Neural cell (in vitro differentiated cells): Measurements from ENCODE around the gene ZNF358. TPM values are rescaled to one million over a fixed set of nuclear protein-coding genes. Genes with fewer than 3 reads are reported as not detected.

ENCODE experiments used
- H2AFZ ChIP-seq: fragments of 200-600, 300-800 bp; sonication (generic), shearing (Covaris generic); 2 replicates; pipeline ENCODE4 v1.6.0; 2014; ENCODE audit warnings: low read depth, mild to moderate bottlenecking, antibody characterized with exemption, low read length, moderate library complexity
- H3F3A ChIP-seq: fragments of 200-600 bp; shearing (Covaris generic); 2 replicates; pipeline ENCODE4 v1.6.1; 2016; ENCODE audit warnings: mild to moderate bottlenecking, moderate library complexity, mixed read lengths, antibody characterized with exemption, low read length; ENCODE audit not compliant: insufficient read depth, poor library complexity, severe bottlenecking
- H3K27ac ChIP-seq: fragments of 200-600, 300-800 bp; sonication (generic), shearing (Covaris generic); 2 replicates; pipeline ENCODE4 v1.5.1; 2014; ENCODE audit warnings: mild to moderate bottlenecking, low read length, moderate library complexity
- H3K27me3 ChIP-seq: fragments of 300-800, 200-600 bp; sonication (generic), shearing (Covaris generic); 2 replicates; pipeline ENCODE4 v1.6.0; 2014; ENCODE audit warnings: mild to moderate bottlenecking, low read depth, low read length, moderate library complexity; ENCODE audit not compliant: insufficient read depth
- H3K36me3 ChIP-seq: fragments of 300-800, 200-600 bp; sonication (generic), shearing (Covaris generic); 2 replicates; pipeline ENCODE4 v1.5.1; 2014; ENCODE audit warnings: mild to moderate bottlenecking, antibody characterized with exemption, low read length, moderate library complexity; ENCODE audit not compliant: insufficient read depth
- H3K4me2 ChIP-seq: fragments of 300-800, 200-600 bp; sonication (generic), shearing (Covaris generic); 2 replicates; pipeline ENCODE4 v1.6.0; 2014; ENCODE audit warnings: mild to moderate bottlenecking, low read length
- H3K4me3 ChIP-seq: fragments of 300-800, 200-600 bp; sonication (generic), shearing (Covaris generic); 2 replicates; pipeline ENCODE4 v1.5.1; 2014; ENCODE audit warnings: mild to moderate bottlenecking, low read length, moderate library complexity
- H3K79me2 ChIP-seq: fragments of 200-600 bp; shearing (Covaris generic); replicated peaks from 2 replicates; pipeline ENCODE4 v1.6.0; 2014; ENCODE audit warnings: mild to moderate bottlenecking, low read length, moderate library complexity; ENCODE audit not compliant: insufficient read depth
- H3K9ac ChIP-seq: fragments of 300-800, 200-600 bp; sonication (generic), shearing (Covaris generic); 2 replicates; pipeline ENCODE4 v1.6.1; 2016; ENCODE audit warnings: mild to moderate bottlenecking, low read length, mixed read lengths
- H3K9me2 ChIP-seq: fragments of 200-600 bp; shearing (Covaris generic); 2 replicates; pipeline ENCODE4 v1.6.1; 2016; ENCODE audit warnings: mild to moderate bottlenecking, low read length, mixed read lengths; ENCODE audit not compliant: insufficient read depth
- H3K9me3 ChIP-seq: fragments of 200-600, 300-800 bp; sonication (generic), shearing (Covaris generic); 2 replicates; pipeline ENCODE4 v1.6.1; 2016; ENCODE audit warnings: mild to moderate bottlenecking, mixed run types, low read length, moderate library complexity, mixed read lengths
- H4K20me1 ChIP-seq: fragments of 200-600 bp; shearing (Covaris generic); 2 replicates; pipeline ENCODE4 v1.6.1; 2016; ENCODE audit warnings: mild to moderate bottlenecking, mixed run types; ENCODE audit not compliant: insufficient read depth
- CTCF ChIP-seq: fragments of 450-650 bp; IDR thresholded peaks from 2 replicates; pipeline ENCODE4 v1.5.1; 2014; ENCODE audit warnings: antibody characterized with exemption, mild to moderate bottlenecking, moderate library complexity; ENCODE audit not compliant: poor library complexity, severe bottlenecking
- EZH2 ChIP-seq: fragments of 200-600, 300-800 bp; shearing (Covaris generic), sonication (generic); IDR thresholded peaks from 2 replicates; pipeline ENCODE4 v1.6.1; 2014; ENCODE audit warnings: antibody characterized with exemption, low read length, borderline replicate concordance, mild to moderate bottlenecking; ENCODE audit not compliant: insufficient read depth, poor library complexity, severe bottlenecking
- MXI1 ChIP-seq: fragments of 450-650 bp; conservative IDR thresholded peaks from 2 replicates; pipeline ENCODE4 v1.6.1; 2014; ENCODE audit warnings: antibody characterized with exemption, mild to moderate bottlenecking; ENCODE audit not compliant: poor library complexity, severe bottlenecking
- POLR2AphosphoS5 ChIP-seq: IDR thresholded peaks from 2 replicates; pipeline ENCODE4 v1.6.1; 2012
- RAD21 ChIP-seq: fragments of 450-650 bp; conservative IDR thresholded peaks from 2 replicates; pipeline ENCODE4 v1.6.1; 2014; ENCODE audit warnings: antibody characterized with exemption, mild to moderate bottlenecking, moderate library complexity
- REST ChIP-seq: IDR thresholded peaks from 2 replicates; pipeline ENCODE4 v1.6.1; 2012; ENCODE audit warnings: borderline replicate concordance
- SMC3 ChIP-seq: fragments of 450-650 bp; conservative IDR thresholded peaks from 2 replicates; pipeline ENCODE4 v1.6.1; 2014; ENCODE audit warnings: antibody characterized with exemption, mild to moderate bottlenecking, moderate library complexity; ENCODE audit not compliant: poor library complexity
- TAF1 ChIP-seq: IDR thresholded peaks from 2 replicates; pipeline ENCODE4 v1.6.1; 2012; ENCODE audit warnings: low read depth
- polyA plus RNA-seq: library from polyadenylated mRNA; depleted of rRNA; stranded (reverse); fragments of >200 nt; gene quantifications from 2 replicates; pipeline ENCODE4 v1.2.3, GENCODE V29; 2014

ZNF358 gene
- polyA plus RNA-seq, 1 donor from 2014 or later = 22.0 TPM

GRCh38 chr19:7533281-7533885 lies 17.5 kb downstream of the ZNF358 start:
- TF ChIP-seq REST = no peak
- no peak for TF ChIP-seq POLR2AphosphoS5
- no peak for TF ChIP-seq SMC3
- TF ChIP-seq EZH2 = no peak
- H3K27me3 ChIP-seq = no peaks in the 10 kb centered on the region
- peak overlapping the region; percentile 86 for H3K9ac ChIP-seq
- H3K27ac ChIP-seq = peak overlapping the region; percentile 87
- H3F3A ChIP-seq = peaks cover 5% of the 10 kb centered on the region
- peak overlapping the region; percentile 65 for H2AFZ ChIP-seq
- no peaks in the 10 kb centered on the region for H4K20me1 ChIP-seq
- peak overlapping the region; percentile 94 for H3K4me3 ChIP-seq
- H3K9me2 ChIP-seq = no peaks in the 10 kb centered on the region
- no peaks in the 10 kb centered on the region for H3K9me3 ChIP-seq
- H3K4me2 ChIP-seq = peak overlapping the region; percentile 70
- no peaks in the 10 kb centered on the region for H3K36me3 ChIP-seq
- no peaks in the 10 kb centered on the region for H3K79me2 ChIP-seq

DNA sequence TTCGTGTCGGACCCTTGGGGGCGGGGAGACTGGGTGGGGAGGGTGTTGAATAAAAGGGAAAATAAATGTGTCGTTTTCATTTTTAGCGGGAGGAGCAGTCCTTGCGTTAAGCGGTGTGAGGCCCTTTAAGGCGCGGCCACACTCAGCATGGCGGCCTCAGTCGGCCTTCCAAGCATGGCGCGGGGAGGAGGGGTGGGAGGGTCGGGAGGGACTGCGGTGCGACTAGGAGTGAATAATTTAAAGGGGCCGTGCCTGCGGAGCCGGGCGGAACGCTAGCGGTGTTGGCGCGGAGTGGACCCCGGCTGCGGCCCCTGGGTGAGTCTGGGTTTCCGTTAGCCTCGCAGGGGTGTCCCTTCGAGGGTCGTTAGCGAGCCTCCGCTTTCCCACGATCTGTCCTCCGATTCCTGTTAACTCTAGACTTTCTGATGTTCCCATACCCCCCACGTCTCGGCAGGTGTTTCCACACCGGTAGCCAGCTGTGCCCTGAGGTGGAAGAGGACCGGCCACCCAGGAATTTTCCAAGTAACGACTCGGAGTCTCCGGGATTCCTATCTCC lies 18.1 kb downstream of the ZNF358 start:
- TF ChIP-seq MXI1 (no peak), RAD21 (no peak), POLR2AphosphoS5 (peak; percentile 97)
- no peaks in the 10 kb centered on the region for H3K27me3 ChIP-seq
- H3K4me2 ChIP-seq = peak overlapping the region; percentile 92
- H3K27ac ChIP-seq = peak overlapping the region; percentile 87
- H3K4me3 ChIP-seq = peak overlapping the region; percentile 94
- peak overlapping the region; percentile 65 for H2AFZ ChIP-seq
- peaks cover 5% of the 10 kb centered on the region for H3F3A ChIP-seq
- no peaks in the 10 kb centered on the region for H4K20me1 ChIP-seq
- H3K9ac ChIP-seq = peak overlapping the region; percentile 86
- H3K36me3 ChIP-seq = no peaks in the 10 kb centered on the region
- no peaks in the 10 kb centered on the region for H3K9me3 ChIP-seq
- H3K9me2 ChIP-seq = no peaks in the 10 kb centered on the region
- H3K79me2 ChIP-seq = no peaks in the 10 kb centered on the region

GRCh38 chr19:7534531-7535046 lies 18.7 kb downstream of the ZNF358 start:
- peak overlapping the region; percentile 87 for H3K27ac ChIP-seq
- H3F3A ChIP-seq = peaks cover 5% of the 10 kb centered on the region
- H2AFZ ChIP-seq = peak overlapping the region; percentile 69
- H3K79me2 ChIP-seq = no peaks in the 10 kb centered on the region
- peak overlapping the region; percentile 92 for H3K4me2 ChIP-seq
- H3K9me3 ChIP-seq = no peaks in the 10 kb centered on the region
- no peaks in the 10 kb centered on the region for H3K36me3 ChIP-seq
- H3K27me3 ChIP-seq = no peaks in the 10 kb centered on the region
- H3K9me2 ChIP-seq = no peaks in the 10 kb centered on the region
- peak overlapping the region; percentile 86 for H3K9ac ChIP-seq
- TF ChIP-seq CTCF (peak; percentile 30), TAF1 (peak; percentile 53), REST (peak; percentile 88), POLR2AphosphoS5 (peak; percentile 52), EZH2 (no peak), MXI1 (peak; percentile 2), SMC3 (no peak)
- H3K4me3 ChIP-seq = peak overlapping the region; percentile 94
- no peaks in the 10 kb centered on the region for H4K20me1 ChIP-seq
